SH-SY5Y (cell line): Measurements from ENCODE around the gene ILK.

Experiments used
- GATA2 ChIP-seq: IDR thresholded peaks from 2 replicates; pipeline ENCODE4 v1.6.1; 2011; ENCODE audit warnings: mild to moderate bottlenecking, low read depth, low read length
- GATA3 ChIP-seq: IDR thresholded peaks from 2 replicates; pipeline ENCODE4 v1.6.1; 2011; ENCODE audit warnings: low read depth, mild to moderate bottlenecking, low read length, moderate library complexity

DNA sequence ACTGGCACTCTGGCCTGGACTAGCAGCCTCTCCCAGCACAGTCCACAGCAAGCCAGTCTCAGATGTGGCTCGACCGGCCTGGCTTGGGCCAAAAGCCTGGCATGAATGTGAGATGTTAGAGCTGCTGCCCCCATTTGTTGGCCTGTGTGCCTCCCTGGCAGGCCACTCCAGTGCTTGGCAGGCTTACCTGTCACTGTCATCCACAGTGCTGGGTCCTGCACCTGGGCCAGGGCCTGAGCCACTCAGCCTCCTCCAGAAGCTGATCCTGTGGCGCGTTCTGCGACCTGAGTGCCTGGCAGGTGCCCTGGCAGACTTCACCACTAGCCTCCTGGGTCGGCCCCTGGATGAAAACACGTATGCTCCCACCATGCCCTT lies 36.2 kb upstream of the ILK start:
- TF ChIP-seq GATA2 (no peak), GATA3 (no peak)
